IMR-90 (cell line): Measurements from ENCODE around the gene MYOM1. TPM values are rescaled to one million over a fixed set of nuclear protein-coding genes. Genes with fewer than 3 reads are reported as not detected.

ENCODE experiments used
- ATAC-seq: fragments of 200-7000 bp; cut with Tn5 transposase; 2 replicates; pipeline ENCODE4 v1.9.1; 2020; ENCODE audit warnings: low read depth, mild to moderate bottlenecking, moderate library complexity
- BruUV-seq: library from RNA; stranded (reverse); fragments of 400-500 nt; replicated peaks from 2 replicates; lab custom pipeline; 2021; lab: Mats Ljungman, UMichigan
- CTCF ChIA-PET: fragments of 300-600 bp; formaldehyde crosslinking; extraction: SDS; loops from one replicate; lab custom pipeline; 2021; ENCODE audit warnings: antibody characterized with exemption; lab: Yijun Ruan, JAX
- POLR2A ChIA-PET: fragments of 300-600 bp; sonication (Branson Sonifier 250); formaldehyde crosslinking; loops from one replicate; lab custom pipeline; 2022; ENCODE audit warnings: antibody characterized with exemption; ENCODE audit not compliant: unreplicated experiment; lab: Charles Lee
- DNase-seq: peaks from one replicate; pipeline ENCODE4 v3.0.0; 2013
- H2AFZ ChIP-seq: replicated peaks from 2 replicates; pipeline ENCODE3; 2013; ENCODE audit warnings: low read length, mild to moderate bottlenecking; ENCODE audit not compliant: poor library complexity
- H2AK5ac ChIP-seq: 2 replicates; pipeline ENCODE4 v1.6.1; 2013; ENCODE audit warnings: low read depth, low read length, inconsistent platforms
- H2AK9ac ChIP-seq: replicated peaks from 2 replicates; pipeline ENCODE3; 2013; ENCODE audit warnings: mild to moderate bottlenecking, low read depth, low read length, moderate library complexity; ENCODE audit not compliant: poor library complexity
- H2BK120ac ChIP-seq: 2 replicates; pipeline ENCODE4 v1.6.1; 2013; ENCODE audit warnings: low read depth, low read length, inconsistent platforms
- H2BK15ac ChIP-seq: 3 replicates; pipeline ENCODE4 v1.6.1; 2013; ENCODE audit warnings: low read depth, low read length, inconsistent platforms
- H2BK20ac ChIP-seq: 2 replicates; pipeline ENCODE4 v1.6.1; 2013; ENCODE audit warnings: low read depth, mild to moderate bottlenecking, inconsistent platforms, low read length, moderate library complexity
- H2BK5ac ChIP-seq: 2 replicates; pipeline ENCODE4 v1.6.1; 2013; ENCODE audit warnings: mild to moderate bottlenecking, low read depth, low read length, inconsistent platforms; ENCODE audit not compliant: poor library complexity, severe bottlenecking
- H3K14ac ChIP-seq: replicated peaks from 2 replicates; pipeline ENCODE4 v1.6.1; 2013; ENCODE audit warnings: low read depth, low read length, inconsistent platforms
- H3K18ac ChIP-seq: 2 replicates; pipeline ENCODE4 v1.6.1; 2013; ENCODE audit warnings: low read depth, low read length, control low read depth
- H3K23ac ChIP-seq: 2 replicates; pipeline ENCODE4 v1.6.1; 2013; ENCODE audit warnings: low read depth, low read length, inconsistent platforms
- H3K27ac ChIP-seq: 2 replicates; pipeline ENCODE4 v1.5.1; 2013; ENCODE audit warnings: mild to moderate bottlenecking, control low read depth, low read length; ENCODE audit not compliant: insufficient read depth
- H3K27me3 ChIP-seq: 2 replicates; pipeline ENCODE4 v1.6.1; 2013; ENCODE audit warnings: low read length; ENCODE audit not compliant: control insufficient read depth, insufficient read depth
- H3K36me3 ChIP-seq: 2 replicates; pipeline ENCODE4 v1.6.1; 2013; ENCODE audit warnings: low read length, mixed read lengths; ENCODE audit not compliant: control insufficient read depth, insufficient read depth
- H3K4ac ChIP-seq: 2 replicates; pipeline ENCODE4 v1.6.1; 2013; ENCODE audit warnings: low read depth, low read length, inconsistent platforms
- H3K4me1 ChIP-seq: 2 replicates; pipeline ENCODE4 v1.6.1; 2013; ENCODE audit warnings: low read length, mixed read lengths; ENCODE audit not compliant: control insufficient read depth, insufficient read depth
- H3K4me2 ChIP-seq: 2 replicates; pipeline ENCODE4 v1.6.1; 2013; ENCODE audit warnings: low read depth, mild to moderate bottlenecking, control low read depth, low read length, moderate library complexity
- H3K4me3 ChIP-seq: 2 replicates; pipeline ENCODE4 v1.5.1; 2013; ENCODE audit warnings: low read depth, mild to moderate bottlenecking, control low read depth, low read length, moderate library complexity; ENCODE audit not compliant: insufficient read depth
- H3K56ac ChIP-seq: 2 replicates; pipeline ENCODE4 v1.6.1; 2013; ENCODE audit warnings: low read length, inconsistent platforms; ENCODE audit not compliant: insufficient read depth; ENCODE audit errors: extremely low read depth
- H3K79me1 ChIP-seq, 2 experiments: 2 replicates each; pipeline ENCODE4 v1.6.1; 2013; ENCODE audit warnings: low read length in 2 of 2, inconsistent platforms in 1 of 2, low read depth in 1 of 2
- H3K9ac ChIP-seq: 2 replicates; pipeline ENCODE4 v1.6.1; 2013; ENCODE audit warnings: low read depth, low read length, control low read depth
- H3K9me1 ChIP-seq: 2 replicates; pipeline ENCODE4 v1.6.1; 2013; ENCODE audit warnings: low read length, inconsistent platforms; ENCODE audit not compliant: insufficient read depth
- H3K9me3 ChIP-seq: 2 replicates; pipeline ENCODE4 v1.6.1; 2013; ENCODE audit warnings: low read length; ENCODE audit not compliant: control insufficient read depth, insufficient read depth
- H4K20me1 ChIP-seq: 2 replicates; pipeline ENCODE4 v1.6.1; 2013; ENCODE audit warnings: low read length, inconsistent platforms; ENCODE audit not compliant: insufficient read depth
- H4K5ac ChIP-seq: 2 replicates; pipeline ENCODE4 v1.6.1; 2013; ENCODE audit warnings: mild to moderate bottlenecking, low read depth, low read length, control low read depth
- H4K8ac ChIP-seq, 2 experiments: 2 replicates each; pipeline ENCODE4 v1.6.1; 2013; ENCODE audit warnings: low read depth in 2 of 2, low read length in 2 of 2, control low read depth in 1 of 2, inconsistent platforms in 1 of 2
- H4K91ac ChIP-seq: 2 replicates; pipeline ENCODE4 v1.6.1; 2013; ENCODE audit warnings: low read depth, low read length, inconsistent platforms; ENCODE audit not compliant: insufficient read depth
- BHLHE40 ChIP-seq: fragments of 150-350 bp; IDR thresholded peaks from 2 replicates; pipeline ENCODE4 v1.6.1; 2016; ENCODE audit warnings: mild to moderate bottlenecking, low read depth, low read length
- ELK1 ChIP-seq: fragments of 150-350 bp; IDR thresholded peaks from 2 replicates; pipeline ENCODE4 v1.6.1; 2016; ENCODE audit warnings: low read depth, mild to moderate bottlenecking, low read length, moderate library complexity, borderline replicate concordance
- FOS ChIP-seq: fragments of 150-350 bp; IDR thresholded peaks from 2 replicates; pipeline ENCODE4 v1.6.1; 2016; ENCODE audit warnings: low read depth, low read length
- MXI1 ChIP-seq: IDR thresholded peaks from 2 replicates; pipeline ENCODE4 v1.6.1; 2012; ENCODE audit warnings: low read depth, mild to moderate bottlenecking, low read length, moderate library complexity, borderline replicate concordance
- NFE2L2 ChIP-seq: fragments of 150-350 bp; IDR thresholded peaks from 2 replicates; pipeline ENCODE4 v1.6.1; 2016; ENCODE audit warnings: low read depth, mild to moderate bottlenecking, low read length
- POLR2A ChIP-seq: IDR thresholded peaks from 2 replicates; pipeline ENCODE4 v1.6.1; 2012; ENCODE audit warnings: mild to moderate bottlenecking, low read depth, low read length
- RAD21 ChIP-seq: IDR thresholded peaks from 2 replicates; pipeline ENCODE4 v1.6.1; 2012; ENCODE audit warnings: low read length, improper control_type of control experiment
- RCOR1 ChIP-seq: IDR thresholded peaks from 2 replicates; pipeline ENCODE4 v1.6.1; 2012; ENCODE audit warnings: mild to moderate bottlenecking, low read length, improper control_type of control experiment; ENCODE audit not compliant: insufficient replicate concordance
- SMC3 ChIP-seq: fragments of 150-350 bp; IDR thresholded peaks from 2 replicates; pipeline ENCODE4 v1.6.1; 2016; ENCODE audit warnings: low read depth, mild to moderate bottlenecking, antibody characterized with exemption, low read length, moderate library complexity
- USF2 ChIP-seq: fragments of 150-350 bp; IDR thresholded peaks from 2 replicates; pipeline ENCODE4 v1.6.1; 2017; ENCODE audit warnings: mild to moderate bottlenecking, antibody characterized with exemption, low read length, low read depth
- WGBS, 2 experiments: methylation state at CpG; one replicate each; pipeline versions ENCODE4 v1.1.5 to v1.1.7; 2013; ENCODE audit warnings: missing lambda C conversion rate in 2 of 2; ENCODE audit not compliant: insufficient read length in 1 of 2; ENCODE audit errors: extremely low coverage in 2 of 2; 5-methylcytosine and 5-hydroxymethylcytosine counted together
- dilution Hi-C: fragments of 300-500 bp; cut with HindIII; formaldehyde crosslinking; loops from one replicate; pipeline ENCODE4 v1.14.3; 2018; ENCODE audit warnings: low sequenced_read_pairs; ENCODE audit not compliant: unreplicated experiment
- in situ Hi-C: fragments of 300-500 bp; cut with MboI; formaldehyde crosslinking; loops from 3 replicates; pipeline ENCODE4 v1.14.3; 2019; ENCODE audit warnings: low sequenced_read_pairs, inconsistent platforms, mixed read lengths
- intact Hi-C: fragments of 100-400 bp; cut with micrococcal nuclease; formaldehyde crosslinking; loops from 2 replicates; pipeline ENCODE4 v1.10.0; 2022
- polyA plus RNA-seq, 3 experiments: library from polyadenylated mRNA; depleted of rRNA; stranded (reverse); fragments of >200 nt; gene quantifications; 2 replicates each; pipeline ENCODE4 v1.2.3, GENCODE V29; 2012; ENCODE audit warnings: low replicate concordance in 1 of 3
- total RNA-seq: library from RNA; depleted of rRNA; stranded (reverse); fragments of >200 nt; gene quantifications from 2 replicates; pipeline ENCODE4 v1.2.3, GENCODE V29; 2012

The MYOM1 gene
- total and polyA plus RNA-seq, 2 of the 4 experiments (the other 2 are of a cell fraction), result under 0.01 to 0.10 TPM

- no peak overlapping the region for H3K18ac ChIP-seq
- H3K56ac ChIP-seq, result no peak overlapping the region
- no peak overlapping the region for H2BK5ac ChIP-seq
- BruUV-seq, result no TSS peak
- dilution Hi-C loops (no loop called here), in situ Hi-C loops (no loop called here), intact Hi-C loops (no loop called here)
- no peak overlapping the region for H2AK9ac ChIP-seq
- H3K4me1 ChIP-seq, result peaks cover 6% of the 10 kb centered on the region
- H3K27ac ChIP-seq, result no peak overlapping the region
- no peak overlapping the region for H3K4me3 ChIP-seq
- ATAC-seq (no peak), DNase-seq (no peak)
- ChIA-PET CTCF (no interaction called here), POLR2A (interaction anchor here (0.6 kb wide), 1 partner anchor 16 kb away, joined by 5 read pairs; no protein-coding TSS in a partner anchor)
- H4K5ac ChIP-seq, result no peak overlapping the region
- H2BK120ac ChIP-seq, result no peak overlapping the region
- WGBS, 2 experiments, result no CpG with 5 or more reads among the region's 3 CpGs
- no peak overlapping the region for H2BK20ac ChIP-seq
- H2BK15ac ChIP-seq, result no peak overlapping the region
- H3K23ac ChIP-seq, result no peak overlapping the region
- TF ChIP-seq NFE2L2 (no peak), RCOR1 (no peak), ELK1 (no peak), USF2 (no peak), BHLHE40 (no peak), RAD21 (no peak), POLR2A (no peak), MXI1 (no peak), FOS (no peak), SMC3 (no peak)
- H3K4me2 ChIP-seq, result no peak overlapping the region
- H4K20me1 ChIP-seq, result no peaks in the 10 kb centered on the region
- no peak overlapping the region for H4K8ac ChIP-seq
- H3K36me3 ChIP-seq, result no peaks in the 10 kb centered on the region
- no peaks in the 10 kb centered on the region for H3K79me1 ChIP-seq
- no peak overlapping the region for H3K14ac ChIP-seq
- no peak overlapping the region for H4K91ac ChIP-seq
- no peak overlapping the region for H3K9ac ChIP-seq
- H3K27me3 ChIP-seq, result no peaks in the 10 kb centered on the region
- H3K9me1 ChIP-seq, result peaks cover 3% of the 10 kb centered on the region; the same call in 1 of the 2 replicates
- H2AFZ ChIP-seq, result no peak overlapping the region
- no peak overlapping the region for H3K4ac ChIP-seq
- H3K9me3 ChIP-seq, result peaks cover 4% of the 10 kb centered on the region; the same call in 1 of the 2 replicates
- no peak overlapping the region for H2AK5ac ChIP-seq
Observed at GRCh38 chr18:3048820-3049349, 170.9 kb downstream of the MYOM1 start.
